NCI-H1694 treated with DMSO at 0.1 percent for 48 hours (cell line): Measurements from ENCODE around the gene LIM2.

ENCODE experiments used
- DNase-seq: peaks from one replicate; lab custom pipeline; 2025; lab: John Stamatoyannopoulos, UW

The LIM2 gene

DNA sequence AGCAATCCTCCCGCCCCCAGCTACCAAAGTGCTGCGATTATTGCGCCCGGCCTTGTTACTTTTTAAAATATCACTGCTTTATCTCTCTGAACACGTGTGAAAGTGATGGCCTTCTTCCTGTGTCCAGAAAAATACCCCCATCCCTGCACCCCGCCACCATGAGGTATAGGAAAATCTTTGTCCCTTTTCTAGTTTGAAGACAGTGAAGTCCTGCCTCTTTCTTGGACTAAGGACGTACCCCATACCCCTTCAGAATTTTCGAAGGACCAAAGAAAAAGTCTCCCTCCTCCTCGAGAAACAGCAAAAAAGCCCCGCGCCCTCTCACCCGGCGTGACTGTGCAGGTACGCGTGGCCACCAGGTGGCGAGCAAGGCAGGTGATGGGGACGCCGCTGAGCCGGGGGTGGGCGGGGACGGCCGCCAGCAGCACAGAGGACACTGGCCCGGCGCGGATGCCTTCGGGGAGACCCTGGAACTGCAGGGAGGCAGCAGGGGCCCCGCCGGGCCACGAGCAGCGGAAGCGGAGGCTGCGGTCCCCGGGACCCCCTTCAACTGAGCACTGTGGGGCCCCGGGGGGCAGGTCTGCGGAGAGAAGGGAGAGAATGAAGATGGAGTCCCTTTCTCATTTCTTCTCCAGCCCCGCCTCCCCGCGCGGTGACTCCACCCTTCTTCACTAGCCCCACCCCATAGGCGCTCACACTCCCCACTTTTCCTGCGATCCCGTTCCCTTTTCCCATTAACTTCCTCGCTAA is 49.0 kb downstream of the LIM2 start:
- no peak for DNase-seq

DNA sequence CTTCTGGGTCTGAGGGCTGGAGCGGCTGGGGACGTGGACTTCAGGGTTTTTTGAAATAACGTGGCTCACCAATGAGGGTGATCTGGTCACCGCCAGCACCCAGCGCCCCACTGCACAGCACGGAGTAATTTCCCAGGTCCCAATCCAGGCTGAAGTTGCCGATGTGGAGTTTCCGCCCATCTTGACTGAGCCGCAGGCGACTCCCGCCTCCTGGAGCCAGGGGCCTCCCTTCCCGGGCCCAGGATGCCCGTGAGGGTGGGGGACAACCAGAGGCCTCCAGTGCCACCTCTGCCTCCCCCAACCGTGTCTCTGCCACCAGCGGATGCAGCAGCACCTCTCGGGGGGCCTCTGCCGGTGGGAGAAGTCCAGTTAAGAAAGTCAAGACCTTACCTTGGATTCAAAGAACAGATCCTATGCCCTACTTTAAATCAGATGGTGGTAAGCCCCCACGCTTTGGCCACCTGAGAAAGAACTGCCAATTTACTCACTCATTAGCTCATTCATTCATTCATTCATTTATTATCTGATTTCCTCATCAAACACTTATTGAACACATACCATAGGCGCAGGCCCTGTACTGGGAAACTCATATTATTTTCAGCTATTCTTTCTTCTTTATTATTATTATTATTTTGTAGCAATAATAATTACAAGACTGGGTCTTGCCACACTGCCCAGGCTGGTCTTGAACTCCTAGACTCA is 49.8 kb downstream of the LIM2 start:
- DNase-seq: no peak

- DNase-seq: no peak
Observed at GRCh38 chr19:51337141-51337860, 50.5 kb downstream of the LIM2 start.

DNA sequence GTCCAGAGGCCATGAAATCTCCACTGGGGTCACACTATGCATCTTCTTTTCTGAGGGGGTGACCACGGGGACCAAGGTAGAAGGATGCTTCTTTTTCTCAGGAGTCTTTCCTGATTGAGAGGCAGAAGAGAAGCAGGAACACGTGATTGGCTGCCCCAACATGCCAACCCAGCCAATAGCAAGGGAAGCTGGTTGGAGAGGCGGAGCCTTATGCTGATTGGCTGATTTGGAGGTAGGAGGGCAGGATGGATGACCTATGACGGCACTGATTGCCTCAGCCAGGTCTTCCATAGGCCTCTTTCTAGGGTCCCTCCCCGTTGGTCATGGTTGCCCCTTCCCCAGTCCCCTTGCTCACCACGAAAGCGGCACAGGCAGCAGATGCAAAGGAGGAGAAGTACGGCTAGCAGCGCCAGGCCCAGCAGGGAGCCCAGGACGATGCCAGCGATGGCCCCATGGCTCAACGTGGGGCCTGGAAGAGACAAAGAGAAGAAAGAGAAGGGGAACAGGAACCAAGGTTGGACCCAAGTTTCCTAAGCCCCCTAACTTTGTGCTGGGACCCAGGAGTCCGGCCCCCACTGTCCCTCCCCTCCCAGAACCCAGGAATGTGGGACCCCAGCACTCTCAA is 53.8 kb downstream of the LIM2 start:
- DNase-seq: no peak

- DNase-seq: no peak
Observed at GRCh38 chr19:51331716-51332115, 56.1 kb downstream of the LIM2 start.

- no peak for DNase-seq
Observed at GRCh38 chr19:51331193-51331592, 56.6 kb downstream of the LIM2 start.

DNA sequence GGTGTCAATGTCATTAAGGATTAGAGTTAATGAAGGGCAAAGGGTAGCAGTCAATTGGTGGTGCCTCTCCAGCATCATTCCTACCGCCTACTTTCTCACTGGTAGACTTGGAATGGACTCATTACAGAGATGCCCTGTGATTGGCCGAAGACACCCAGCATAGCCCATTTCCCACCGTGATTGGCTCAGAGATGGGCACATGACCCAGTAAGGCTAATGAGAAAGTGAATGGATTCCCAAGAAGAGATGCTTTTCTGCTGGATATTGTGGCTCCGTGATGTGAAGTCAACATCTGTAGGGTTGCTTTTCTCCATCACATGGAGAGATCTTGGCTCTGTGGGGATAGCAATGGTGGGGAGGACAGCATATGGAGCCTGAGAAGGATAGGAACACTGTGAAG is 57.4 kb downstream of the LIM2 start:
- no peak for DNase-seq
